Activated CD4-positive, alpha-beta T cell treated with anti-CD3 and anti-CD28 coated beads for 24 hours (primary cell): ENCODE results near the gene PPP4R3B.
"Not testable (repeated sequence)": the region's sequence is repeated elsewhere in the genome, so short reads cannot be mapped to it uniquely, and the experiment has no call there.

Experiments used
- DNase-seq, 2 donors: peaks; one replicate each; pipeline ENCODE4 v3.0.0-alpha.2; 2020; ENCODE audit warnings: low read depth in 2 of 2

PPP4R3B gene

GRCh38 chr2:55617175-55618024 lies at the start of gene PPP4R3B:
Gene PPP4R3B (minus strand): TSS chr2:55617622. CDS start chr2:55617285, 337 bp downstream.
- DNase-seq = peak; percentile 91 to 93

DNA sequence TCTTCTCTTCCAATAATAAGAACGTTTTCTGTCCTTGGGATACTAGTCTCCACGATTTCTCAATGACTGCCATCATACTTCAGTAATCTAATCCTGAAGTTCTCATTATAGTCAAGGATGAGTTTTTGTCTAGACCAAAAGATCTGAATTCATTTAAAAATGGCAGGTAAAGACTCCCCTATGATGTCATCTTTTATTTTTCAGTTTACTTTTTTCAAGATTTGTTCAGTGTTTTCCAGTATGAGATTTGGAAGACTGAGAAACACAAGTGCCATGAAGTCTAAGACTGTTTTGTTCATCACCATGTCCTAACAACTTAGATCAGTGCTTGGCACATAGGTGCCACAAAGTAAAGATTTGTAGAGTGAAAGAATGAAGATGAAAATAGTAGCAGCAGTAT lies 35.8 kb upstream of the PPP4R3B start:
- no peak for DNase-seq

- DNase-seq = no peak
These were observed 31.8 kb upstream of the PPP4R3B start for GRCh38 chr2:55649211-55649610.

- no peak for DNase-seq
These were observed 19.4 kb upstream of the PPP4R3B start for GRCh38 chr2:55636831-55637230.

- DNase-seq = no peak
These were observed 11.5 kb upstream of the PPP4R3B start for GRCh38 chr2:55628931-55629330.

DNA sequence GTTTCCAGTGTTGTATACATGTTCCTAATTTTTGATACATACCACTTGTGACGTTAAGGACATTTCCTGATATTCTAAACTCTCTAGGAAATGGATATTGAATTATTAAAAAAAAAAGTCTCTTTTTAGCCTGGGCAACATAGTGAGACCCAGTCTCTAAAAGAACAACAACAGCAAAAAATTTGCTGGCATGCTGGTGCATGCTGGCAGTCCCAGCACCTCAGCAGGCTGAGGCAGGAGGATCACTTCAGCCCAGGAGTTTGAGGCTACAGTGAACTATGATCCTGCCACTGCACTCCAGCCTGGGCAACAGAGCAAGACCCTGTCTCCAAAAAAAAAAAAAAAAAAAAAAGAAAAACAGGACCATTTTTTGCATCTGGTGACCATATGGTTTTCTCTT lies 10.5 kb upstream of the PPP4R3B start:
- no peak for DNase-seq

DNA sequence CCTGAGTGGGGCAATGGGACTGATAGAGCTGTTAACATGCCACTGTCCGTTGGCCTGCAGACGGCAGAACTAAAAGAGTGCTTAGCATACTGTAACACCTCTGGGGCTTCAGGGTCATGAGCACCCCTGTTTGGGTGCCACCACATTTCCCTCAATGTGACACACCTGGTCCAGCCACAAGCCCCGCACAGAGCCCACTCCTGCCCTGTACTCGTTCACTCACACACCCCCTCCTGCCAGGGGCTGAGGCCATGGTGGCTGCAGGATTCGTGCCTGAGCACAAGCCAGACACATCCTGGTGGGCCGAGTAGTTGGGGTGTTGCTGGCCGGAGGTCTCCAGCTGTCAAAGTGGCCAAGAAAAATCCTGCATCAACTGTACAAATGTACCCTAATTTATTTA lies 4.4 kb upstream of the PPP4R3B start:
- no peak for DNase-seq

DNA sequence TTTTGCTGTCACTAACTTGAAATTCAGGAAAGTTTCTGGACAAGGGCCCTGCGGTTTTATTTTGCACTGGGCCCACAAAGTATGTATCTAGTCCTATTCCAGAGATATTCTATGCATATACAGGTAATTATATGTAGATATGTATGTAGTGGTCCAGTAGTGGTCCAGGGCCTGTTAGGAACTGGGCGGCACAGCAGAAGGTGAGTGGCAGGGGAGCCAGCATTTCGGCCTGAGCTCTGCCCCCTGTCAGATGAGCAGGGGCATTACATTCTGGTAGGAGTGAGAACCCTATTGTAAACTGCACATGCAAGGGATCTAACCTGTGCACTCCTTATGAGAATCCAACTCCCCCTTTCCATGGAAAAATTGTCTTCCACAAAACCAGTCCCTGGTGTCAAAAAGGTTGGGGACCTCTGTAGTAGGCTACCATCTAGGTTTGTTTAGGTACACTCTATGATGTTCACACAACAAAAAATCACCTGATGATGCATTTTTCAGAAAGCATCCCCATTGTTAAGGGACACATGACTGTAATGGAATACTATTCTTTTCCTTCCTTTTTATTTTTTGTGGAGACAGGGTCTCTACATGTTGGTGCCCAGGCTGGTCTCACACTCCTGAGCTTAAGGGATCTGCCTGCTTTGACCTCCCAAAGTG lies 2.8 kb upstream of the PPP4R3B start:
- no peak for DNase-seq

DNA sequence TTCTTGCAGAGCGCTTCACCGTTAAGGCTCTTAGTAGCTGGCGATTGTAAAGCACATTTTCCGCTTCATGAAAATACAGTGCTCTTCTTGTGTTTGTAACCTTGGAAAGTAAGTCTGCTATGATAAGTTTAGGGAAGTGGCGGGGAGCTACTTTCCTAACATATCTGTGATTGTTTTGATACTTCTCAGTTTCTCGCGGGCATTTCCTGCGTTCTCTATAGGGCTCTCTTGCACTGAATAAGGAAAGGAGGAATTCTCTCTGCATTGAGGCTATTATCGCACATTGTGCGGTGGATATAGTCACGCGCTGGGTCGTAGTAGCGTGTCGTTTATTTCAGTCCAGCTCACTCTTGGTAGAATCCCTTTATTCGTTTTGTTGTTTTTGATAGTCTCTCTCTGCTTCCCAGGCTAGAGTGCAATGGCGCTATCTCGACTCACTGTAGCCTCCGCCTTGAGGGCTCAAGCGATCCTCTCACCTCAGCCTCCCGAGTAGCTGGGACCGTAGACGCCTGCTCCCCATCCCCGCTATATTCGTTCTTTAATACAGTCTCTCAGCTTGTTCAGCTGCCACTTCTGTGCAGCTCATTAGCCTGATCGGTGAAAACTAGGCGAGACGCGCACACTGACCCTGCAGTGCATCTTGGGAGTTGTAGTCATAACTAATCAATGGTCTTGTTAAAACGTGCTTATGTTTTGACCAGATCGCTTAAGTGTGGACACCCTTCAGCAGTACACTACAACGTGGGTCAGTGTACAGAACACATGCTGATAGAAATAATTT lies 1.0 kb upstream of the PPP4R3B start:
- peak in 1 of 2 donors; percentile 33 for DNase-seq

GRCh38 chr2:55618025-55618274 lies 528 bp upstream of the PPP4R3B start:
- no peak for DNase-seq

DNA sequence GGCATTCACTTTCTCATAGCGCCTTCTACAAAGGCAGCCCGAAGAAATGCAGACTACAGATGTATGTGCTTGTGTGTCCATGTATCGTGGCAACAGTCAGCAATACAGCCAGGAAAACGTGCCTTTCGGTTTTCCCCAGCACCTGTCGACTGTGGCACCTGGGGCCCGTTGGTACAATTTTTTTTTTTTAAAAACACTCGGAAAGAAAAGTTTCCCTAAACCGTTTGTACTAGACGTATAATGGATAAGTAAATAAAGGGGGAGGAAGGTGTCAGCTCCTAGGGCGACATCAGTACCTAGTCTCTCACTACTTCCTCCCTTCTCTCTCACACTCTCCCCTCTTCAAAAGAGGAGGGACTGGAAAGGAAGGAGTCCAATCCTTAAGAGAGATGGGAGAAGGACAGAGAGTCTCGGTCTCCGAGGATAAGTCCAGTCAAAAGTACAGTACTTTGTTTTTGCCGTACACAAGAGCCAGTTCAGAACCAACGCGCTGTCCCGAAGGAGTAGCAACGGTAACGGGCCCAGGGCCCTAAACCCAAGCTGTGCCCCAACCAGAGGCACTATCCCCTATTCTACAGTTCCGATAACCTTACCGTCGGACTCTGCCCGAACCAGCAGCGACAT lies 759 bp downstream of the PPP4R3B start:
- no peak for DNase-seq

GRCh38 chr2:55611997-55612396 lies 5.4 kb downstream of the PPP4R3B start:
- no peak for DNase-seq

GRCh38 chr2:55610954-55611743 lies 6.3 kb downstream of the PPP4R3B start:
- no peak for DNase-seq

- no peak for DNase-seq
These were observed 7.4 kb downstream of the PPP4R3B start for GRCh38 chr2:55609938-55610578.

DNA sequence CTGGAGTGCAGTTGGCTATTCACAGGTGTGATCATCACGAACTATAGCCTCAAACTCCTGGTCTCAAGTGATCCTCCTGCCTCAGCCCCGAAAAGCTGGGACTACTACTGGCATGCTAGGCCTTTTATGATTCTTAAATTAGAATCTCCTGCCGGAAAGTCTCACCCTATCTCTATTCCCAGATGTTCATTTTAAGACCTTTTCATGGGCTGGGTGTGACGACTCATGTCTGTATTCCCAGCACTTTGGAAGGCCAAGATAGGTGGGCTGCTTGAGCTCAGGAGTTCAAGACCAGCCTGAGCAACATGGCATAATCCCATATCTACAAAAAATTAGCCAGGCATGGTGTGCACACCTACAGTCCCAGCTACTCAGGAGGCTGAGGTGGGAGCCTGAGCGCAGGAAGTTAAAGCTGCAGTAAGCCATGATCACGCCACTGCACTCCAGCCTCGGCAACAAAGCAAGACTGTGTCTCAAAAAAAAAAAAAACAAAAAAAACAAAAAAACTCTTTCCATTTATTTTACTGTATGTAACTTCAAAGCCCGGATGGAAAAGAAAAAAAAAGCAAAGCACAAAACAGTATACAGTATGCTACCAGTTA lies 8.1 kb downstream of the PPP4R3B start:
- DNase-seq = no peak

DNA sequence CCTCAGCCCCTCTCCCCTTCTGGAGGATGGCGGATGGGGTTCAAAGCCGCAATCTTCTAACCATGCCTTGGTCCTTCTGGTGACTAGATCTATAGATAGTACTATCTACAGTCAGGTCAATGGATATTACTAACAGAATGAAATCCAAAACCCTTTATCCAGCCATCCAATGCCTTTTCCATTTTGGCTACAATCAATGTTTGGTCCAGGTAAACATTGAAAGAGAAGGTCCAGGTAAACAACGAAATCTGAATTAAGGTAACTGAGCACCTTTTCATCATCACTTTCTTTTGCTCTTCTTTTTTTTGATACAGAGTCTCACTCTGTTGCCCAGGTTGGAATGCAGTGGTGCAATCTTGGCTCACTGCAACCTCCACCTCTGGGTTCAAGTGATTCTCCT lies 9.7 kb downstream of the PPP4R3B start:
- DNase-seq = no peak

DNA sequence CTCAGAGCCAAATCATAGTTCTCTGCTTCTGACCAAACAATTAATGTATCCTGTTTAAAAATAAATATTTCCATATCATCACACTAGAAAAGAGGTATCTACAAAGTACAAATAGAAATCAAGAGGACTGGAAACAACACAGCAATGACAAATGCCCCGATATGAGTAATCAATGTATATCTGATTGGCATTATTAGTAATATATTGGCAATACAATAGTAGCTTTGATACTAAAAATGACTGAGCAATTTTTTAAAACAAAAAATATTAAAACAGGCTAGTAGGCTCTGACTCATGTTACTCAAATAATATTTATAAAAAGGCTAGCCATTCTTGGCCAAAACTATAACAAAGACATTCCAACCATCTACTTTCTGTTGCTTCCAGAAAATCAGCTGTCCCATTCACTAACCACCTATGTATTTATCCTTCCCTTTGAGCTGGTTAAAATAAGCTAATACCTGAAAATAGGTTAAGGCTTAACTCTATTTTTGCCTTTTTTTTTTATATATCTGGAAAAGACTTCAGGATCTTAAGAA lies 13.3 kb downstream of the PPP4R3B start:
- DNase-seq = no peak

- no peak for DNase-seq
These were observed 15.6 kb downstream of the PPP4R3B start for GRCh38 chr2:55601849-55602248.

GRCh38 chr2:55598056-55598795 lies 19.2 kb downstream of the PPP4R3B start:
- no peak for DNase-seq

DNA sequence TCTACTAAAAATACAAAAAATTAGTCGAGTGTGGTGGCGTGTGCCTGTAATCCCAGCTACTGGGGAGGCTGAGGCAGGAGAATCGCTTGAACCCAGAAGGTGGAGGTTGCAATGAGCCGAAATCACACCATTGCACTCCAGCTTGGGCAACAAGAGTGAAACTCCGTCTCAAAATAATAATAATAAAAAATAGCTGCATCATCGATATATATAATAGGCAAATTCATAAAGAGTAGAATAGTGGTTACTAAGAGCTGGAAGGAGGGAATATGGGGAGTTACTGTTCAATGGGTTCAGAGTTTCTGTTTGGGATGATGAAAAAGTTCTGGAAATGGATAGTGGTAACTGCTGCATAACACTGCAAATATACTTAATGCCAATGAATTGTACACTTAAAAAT lies 20.6 kb downstream of the PPP4R3B start:
- DNase-seq = not testable (repeated sequence)
